GM21515 (cell line): ENCODE data around the gene C2CD3.

Experiments
- ATAC-seq: cut with Tn5 transposase; IDR thresholded peaks from one replicate; pipeline ENCODE4 v1.9.1; 2021; ENCODE audit not compliant: unreplicated experiment

The C2CD3 gene

GRCh38 chr11:74170694-74171629, at the start of gene C2CD3, which contains the start of gene PPME1:
C2CD3 (minus strand) TSS chr11:74171002; CDS start chr11:74170792, 210 bp downstream.
PPME1 (plus strand) TSS chr11:74171289; CDS start chr11:74171422, 133 bp downstream.
- peak; percentile 93 for ATAC-seq

- ATAC-seq, result no peak
Measured at GRCh38 chr11:74220376-74220775, 49.6 kb upstream of the C2CD3 start.

GRCh38 chr11:74212533-74212932, 41.7 kb upstream of the C2CD3 start:
- ATAC-seq, result no peak

- no peak for ATAC-seq
Measured at GRCh38 chr11:74208507-74208906, 37.7 kb upstream of the C2CD3 start.

- ATAC-seq, result no peak
Measured at GRCh38 chr11:74206746-74207145, 35.9 kb upstream of the C2CD3 start.

GRCh38 chr11:74205181-74205580, 34.4 kb upstream of the C2CD3 start:
- ATAC-seq, result no peak

- no peak for ATAC-seq
Measured at GRCh38 chr11:74204701-74205100, 33.9 kb upstream of the C2CD3 start.

GRCh38 chr11:74203966-74204365, 33.2 kb upstream of the C2CD3 start:
- ATAC-seq, result no peak

GRCh38 chr11:74196781-74197486, 26.1 kb upstream of the C2CD3 start:
- no peak for ATAC-seq

- no peak for ATAC-seq
Measured at GRCh38 chr11:74195828-74196227, 25.0 kb upstream of the C2CD3 start.

- no peak for ATAC-seq
Measured at GRCh38 chr11:74185695-74186094, 14.9 kb upstream of the C2CD3 start.

- no peak for ATAC-seq
Measured at GRCh38 chr11:74185285-74185684, 14.5 kb upstream of the C2CD3 start.

- no peak for ATAC-seq
Measured at GRCh38 chr11:74182635-74183034, 11.8 kb upstream of the C2CD3 start.

GRCh38 chr11:74179234-74180052, 8.6 kb upstream of the C2CD3 start:
- ATAC-seq, result no peak

GRCh38 chr11:74175920-74176319, 5.1 kb upstream of the C2CD3 start:
- no peak for ATAC-seq

GRCh38 chr11:74171997-74172396, 1.2 kb upstream of the C2CD3 start:
- ATAC-seq, result no peak

- ATAC-seq, result no peak
Measured at GRCh38 chr11:74171630-74171968, 797 bp upstream of the C2CD3 start.

- ATAC-seq, result no peak
Measured at GRCh38 chr11:74169738-74170458, 904 bp downstream of the C2CD3 start.

GRCh38 chr11:74168838-74169237, 2.0 kb downstream of the C2CD3 start:
- no peak for ATAC-seq

GRCh38 chr11:74162681-74163467, 7.9 kb downstream of the C2CD3 start:
- peak; percentile 65 for ATAC-seq
